ENCODE results near the gene SOSTDC1.

SOSTDC1 gene

DNA sequence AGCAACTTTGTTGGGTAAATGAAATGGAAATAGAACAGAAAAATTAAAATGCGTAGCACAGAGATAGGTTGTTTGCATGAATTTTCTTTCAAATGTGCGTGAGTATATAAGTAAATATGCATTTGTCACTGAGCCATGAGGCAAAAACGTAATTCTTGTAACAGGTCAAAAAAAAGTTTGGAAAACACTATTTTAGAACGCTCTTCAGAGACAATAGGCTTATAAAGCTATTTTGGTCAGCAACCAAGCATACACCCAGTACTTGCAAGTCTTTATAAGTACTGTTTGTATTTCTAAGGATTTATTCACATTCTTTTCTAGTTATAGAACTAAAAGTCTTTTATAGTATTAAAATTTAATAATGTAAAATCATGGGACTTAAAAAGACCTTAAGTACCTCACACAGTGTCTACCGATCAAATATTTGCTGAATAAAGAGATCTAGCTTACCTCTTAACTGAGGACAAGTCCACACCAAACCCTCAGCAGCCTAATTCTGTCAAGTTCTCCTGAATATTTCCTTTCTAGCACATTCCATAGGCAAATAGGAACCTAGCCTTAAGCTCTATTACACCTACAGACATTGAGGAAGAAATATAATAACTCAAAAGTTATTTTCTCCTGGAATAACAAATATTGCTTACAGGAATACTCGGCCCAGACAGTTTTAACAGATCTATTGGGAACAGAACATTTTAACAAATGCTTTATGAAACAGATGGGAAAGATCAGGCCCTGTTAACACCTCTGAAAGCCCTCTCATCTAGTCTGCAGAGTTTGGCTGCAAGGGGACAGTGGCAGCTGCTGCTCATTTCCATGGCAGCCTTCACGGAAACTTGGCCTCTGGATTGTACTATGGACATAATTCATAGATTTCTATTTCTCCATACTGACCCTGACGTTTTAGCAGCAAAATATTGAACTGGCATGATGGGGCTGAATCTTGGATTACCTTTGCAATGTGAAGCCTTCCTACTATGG lies 53.0 kb downstream of the SOSTDC1 start:
- H3K4me1 ChIP-seq = peaks cover 12% of the 10 kb centered on the region
- no peaks in the 10 kb centered on the region for H4K20me1 ChIP-seq
- H3K27me3 ChIP-seq = no peaks in the 10 kb centered on the region
- no peaks in the 10 kb centered on the region for H3K36me3 ChIP-seq
- H3K27ac ChIP-seq = no peak overlapping the region
- H3K4me3 ChIP-seq = no peak overlapping the region
- TF ChIP-seq Cebpa-rat (IDR thresholded peaks at IDR 0.05) = no peak
- no peaks in the 10 kb centered on the region for H3K9me3 ChIP-seq
- H3K9ac ChIP-seq = no peak overlapping the region
- H3K4me2 ChIP-seq = no peak overlapping the region

Measured in BLaER1 (cell line).